A549 (cell line): ENCODE data around the gene CNTNAP5.

Source experiments
- BHLHE40 ChIP-seq: IDR thresholded peaks from 2 replicates; pipeline ENCODE4 v1.6.1; 2012; ENCODE audit warnings: low read depth, low read length, inconsistent platforms
- CTCF ChIP-seq: fragments of >200 bp; sonication (Bioruptor Twin); formaldehyde crosslinking; IDR thresholded peaks from 3 replicates; pipeline ENCODE4 v1.5.1; 2016
- POLR2AphosphoS2 ChIP-seq: conservative IDR thresholded peaks from 2 replicates; pipeline ENCODE4 v1.6.1; 2012; ENCODE audit warnings: low read length, improper control_type of control experiment, inconsistent platforms
- SMC3 ChIP-seq: fragments of >200 bp; sonication (Bioruptor Twin); formaldehyde crosslinking; IDR thresholded peaks from 3 replicates; pipeline ENCODE4 v1.6.1; 2018; ENCODE audit warnings: inconsistent platforms

- TF ChIP-seq CTCF (no peak), SMC3 (no peak), POLR2AphosphoS2 (no peak), BHLHE40 (no peak)
Measured at GRCh38 chr2:124913868-124914267, 888.8 kb downstream of the CNTNAP5 start.
